ENCODE measurements around the gene LGR4.

- TF ChIP-seq CTCF (IDR thresholded peaks at IDR 0.05) (no peak), ZFX (IDR thresholded peaks at IDR 0.05; ENCODE audit: borderline replicate concordance) (no peak)
These were observed 74.2 kb downstream of the LGR4 start for GRCh38 chr11:27398400-27398770.

Measured in 22Rv1 (cell line).